HG03139 (cell line): ENCODE results near the gene RNF141.

Experiments
- ATAC-seq: cut with Tn5 transposase; IDR thresholded peaks from one replicate; pipeline ENCODE4 v1.9.1; 2021; ENCODE audit not compliant: unreplicated experiment

Gene RNF141

GRCh38 chr11:10524471-10524870 is 16.5 kb downstream of the RNF141 start:
- no peak for ATAC-seq

- ATAC-seq: no peak
These were observed 18.1 kb downstream of the RNF141 start for GRCh38 chr11:10522921-10523320.

GRCh38 chr11:10522276-10522675 is 18.7 kb downstream of the RNF141 start:
- ATAC-seq: no peak

DNA sequence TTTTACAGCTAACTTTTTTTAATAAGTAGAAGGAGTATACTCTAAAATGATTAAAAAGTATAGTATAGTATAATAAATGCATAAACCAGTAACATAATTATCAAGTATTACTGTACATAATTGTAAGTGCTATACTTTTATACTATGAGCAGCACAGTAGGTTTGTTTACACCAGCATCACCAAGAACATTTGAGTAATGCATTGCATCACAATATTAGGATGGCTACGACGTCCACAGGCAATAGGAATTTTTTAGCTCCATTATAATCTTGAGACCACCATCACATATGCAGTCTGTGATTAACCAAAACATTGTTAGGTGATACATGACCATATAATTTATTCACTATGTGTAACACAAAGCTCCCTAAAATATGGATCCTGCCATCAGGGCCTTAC is 20.4 kb downstream of the RNF141 start:
- ATAC-seq: no peak

DNA sequence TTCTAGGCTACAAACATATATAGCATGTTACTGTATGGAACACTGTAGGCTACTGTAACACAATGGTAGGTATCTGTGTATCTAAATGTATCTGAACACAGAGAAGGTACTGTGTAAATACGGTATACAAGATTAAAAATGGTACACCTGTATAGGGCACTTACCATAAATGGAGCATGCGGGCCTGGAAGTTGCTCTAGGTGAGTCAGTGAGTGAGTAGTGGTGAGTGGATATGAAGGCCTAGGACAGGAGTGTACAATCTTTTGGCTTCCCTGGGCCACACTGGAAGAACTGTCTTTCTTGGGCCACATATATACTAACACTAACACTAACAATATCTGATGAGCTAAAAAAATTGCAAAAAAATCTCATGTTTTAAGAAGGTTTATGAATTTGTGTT is 21.4 kb downstream of the RNF141 start:
- ATAC-seq: no peak

DNA sequence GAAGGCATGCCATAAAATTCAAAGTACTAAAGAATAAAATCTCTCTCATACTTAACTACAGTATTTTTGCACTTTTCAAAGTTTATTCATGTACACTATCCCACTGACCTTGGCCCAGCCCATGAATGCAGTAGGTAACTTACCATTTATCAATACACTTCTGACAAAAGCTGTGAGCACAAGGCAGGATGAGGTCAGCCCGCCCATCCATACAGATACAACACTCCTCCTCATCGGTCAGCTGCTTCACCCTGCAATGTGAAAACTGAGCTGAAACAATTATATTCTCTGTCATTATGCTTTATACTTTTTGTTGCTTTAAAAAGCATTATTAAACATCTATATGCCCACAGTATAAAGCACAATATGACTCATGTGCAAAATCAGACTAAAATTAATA is 22.1 kb downstream of the RNF141 start:
- ATAC-seq: no peak

- no peak for ATAC-seq
These were observed 22.9 kb downstream of the RNF141 start for GRCh38 chr11:10518123-10518522.

GRCh38 chr11:10515418-10515817 is 25.6 kb downstream of the RNF141 start:
- no peak for ATAC-seq

DNA sequence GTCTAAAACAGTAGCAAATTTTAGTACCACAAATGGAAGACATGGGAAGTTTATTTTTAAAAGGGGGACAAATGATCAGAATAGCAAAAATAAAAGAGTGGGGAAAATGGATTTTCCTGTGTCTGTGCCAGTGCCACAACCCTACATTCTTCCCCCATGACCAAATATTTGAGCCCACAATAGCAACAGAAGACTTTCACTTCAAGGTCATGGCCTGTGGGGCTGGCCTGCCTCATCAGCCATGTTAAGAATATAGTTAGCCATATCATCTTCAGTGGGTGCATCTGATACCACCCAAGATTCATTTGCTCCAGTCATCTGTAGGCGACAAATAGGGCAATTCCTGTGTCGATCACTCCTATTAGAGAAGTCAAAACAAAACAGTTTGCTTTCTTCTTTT is 26.3 kb downstream of the RNF141 start:
- no peak for ATAC-seq

DNA sequence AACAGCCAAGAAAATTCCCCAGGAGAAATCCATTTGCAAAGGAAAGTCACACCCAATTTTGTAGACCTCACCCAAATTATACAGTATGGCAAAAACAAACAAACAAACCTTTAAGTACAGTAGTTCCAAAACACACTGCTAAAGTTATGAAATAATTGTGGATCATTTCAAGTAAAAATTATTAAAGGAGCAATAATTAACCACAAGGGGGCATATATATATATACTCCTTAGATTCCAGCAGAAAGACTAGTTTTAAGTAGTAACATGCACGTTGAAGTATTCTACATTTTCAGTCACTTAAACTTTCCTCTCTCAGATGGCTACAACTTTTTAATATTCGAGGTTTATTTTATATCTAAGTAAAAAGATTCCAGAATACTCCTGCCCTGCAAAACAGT is 26.8 kb downstream of the RNF141 start:
- no peak for ATAC-seq

DNA sequence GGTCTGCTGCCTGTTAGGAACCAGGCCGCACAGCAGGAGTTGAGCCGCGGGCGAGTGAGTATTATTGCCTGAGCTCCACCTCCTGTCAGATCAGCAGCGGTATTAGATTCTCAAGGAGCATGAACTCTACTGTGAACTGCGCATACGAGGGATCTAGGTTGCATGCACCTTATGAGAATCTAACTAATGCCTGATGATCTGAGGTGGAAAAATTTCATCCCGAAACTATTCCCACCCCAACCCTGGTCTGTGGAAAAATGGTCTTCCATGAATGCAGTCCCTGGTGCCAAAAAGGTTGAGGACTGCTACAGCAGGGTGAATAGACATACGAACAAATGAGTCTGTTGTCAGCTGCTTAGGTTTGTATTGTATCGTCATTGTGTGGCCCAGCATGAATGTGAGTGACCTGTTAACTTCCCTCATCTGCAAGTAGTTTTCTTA is 29.8 kb downstream of the RNF141 start:
- ATAC-seq: no peak

- no peak for ATAC-seq
These were observed 35.0 kb downstream of the RNF141 start for GRCh38 chr11:10506008-10506370.

DNA sequence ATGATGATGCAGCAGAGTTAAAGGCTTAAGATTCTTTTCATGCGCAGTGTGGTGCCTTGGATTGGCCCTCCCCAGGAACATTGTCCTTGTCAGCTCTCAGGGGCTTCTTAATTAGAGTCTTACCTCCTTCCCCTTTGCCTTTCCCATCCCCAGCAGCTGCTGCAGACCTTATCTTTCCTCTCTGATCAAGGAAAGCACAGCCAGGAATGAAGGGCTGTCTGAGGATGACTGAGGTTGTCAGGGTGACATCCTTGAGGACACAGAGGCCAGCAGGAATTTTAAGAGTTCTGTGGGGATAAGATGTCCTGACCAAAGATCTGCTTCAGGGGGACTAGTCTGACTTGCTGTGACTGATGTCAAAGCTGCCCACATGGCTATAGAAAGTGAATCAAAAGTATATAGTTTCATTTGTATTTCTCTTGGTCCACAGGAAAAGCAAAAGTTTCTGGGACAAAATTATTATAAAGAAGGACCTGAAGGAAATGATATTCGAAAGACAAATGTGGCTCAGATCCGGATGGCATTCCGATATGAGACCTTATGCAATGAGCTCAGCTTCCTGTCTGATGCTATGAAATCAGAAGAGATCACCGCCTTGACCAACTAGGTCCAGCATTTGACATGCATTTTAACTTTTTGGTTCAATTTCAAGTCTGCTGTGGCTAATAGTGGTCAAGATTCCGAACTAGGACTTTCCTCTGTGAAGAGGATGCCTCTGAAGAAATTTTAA is 35.5 kb downstream of the RNF141 start:
- ATAC-seq: no peak

- ATAC-seq: no peak
These were observed 36.5 kb downstream of the RNF141 start for GRCh38 chr11:10504490-10504889.

GRCh38 chr11:10503777-10504480 is 37.1 kb downstream of the RNF141 start:
- ATAC-seq: no peak

DNA sequence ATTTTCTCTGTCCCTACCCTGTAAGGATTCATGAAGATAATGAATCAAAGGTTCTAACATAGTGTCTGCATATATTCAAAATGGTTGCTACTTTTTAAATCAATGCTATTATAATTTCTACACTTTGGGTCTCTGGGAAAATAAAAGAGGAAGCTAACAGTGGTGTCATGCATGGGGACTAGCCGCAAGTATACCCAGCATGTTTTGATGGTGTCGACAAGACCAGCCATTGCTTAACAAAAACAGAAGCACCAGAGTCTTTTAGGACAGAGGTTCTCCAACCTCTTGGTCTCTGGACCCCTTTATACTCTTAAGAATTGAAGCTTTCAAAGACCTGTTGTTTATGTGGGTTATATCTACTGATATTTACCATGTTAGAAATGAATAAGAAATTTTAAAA is 37.8 kb downstream of the RNF141 start:
- ATAC-seq: no peak

DNA sequence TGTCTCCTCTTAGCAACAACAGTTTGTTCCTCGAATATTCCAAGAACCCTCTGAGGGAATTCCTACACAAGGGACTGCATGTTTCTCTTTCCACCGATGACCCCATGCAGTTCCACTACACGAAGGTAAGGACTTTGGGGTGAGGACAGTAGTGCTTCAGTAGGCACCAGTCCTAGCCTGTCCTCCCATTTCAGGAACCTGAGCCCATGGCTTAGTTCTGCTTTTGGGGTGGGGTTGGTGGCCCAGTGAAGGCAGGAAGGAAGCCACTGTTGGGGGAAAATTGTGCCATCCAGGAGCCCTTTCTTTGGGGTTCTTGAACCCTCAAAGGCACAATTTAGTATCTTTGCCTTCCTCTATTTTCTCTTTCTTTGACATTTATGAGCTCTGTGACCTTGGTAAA is 38.2 kb downstream of the RNF141 start:
- ATAC-seq: no peak

GRCh38 chr11:10502065-10502680 is 38.8 kb downstream of the RNF141 start:
- no peak for ATAC-seq

DNA sequence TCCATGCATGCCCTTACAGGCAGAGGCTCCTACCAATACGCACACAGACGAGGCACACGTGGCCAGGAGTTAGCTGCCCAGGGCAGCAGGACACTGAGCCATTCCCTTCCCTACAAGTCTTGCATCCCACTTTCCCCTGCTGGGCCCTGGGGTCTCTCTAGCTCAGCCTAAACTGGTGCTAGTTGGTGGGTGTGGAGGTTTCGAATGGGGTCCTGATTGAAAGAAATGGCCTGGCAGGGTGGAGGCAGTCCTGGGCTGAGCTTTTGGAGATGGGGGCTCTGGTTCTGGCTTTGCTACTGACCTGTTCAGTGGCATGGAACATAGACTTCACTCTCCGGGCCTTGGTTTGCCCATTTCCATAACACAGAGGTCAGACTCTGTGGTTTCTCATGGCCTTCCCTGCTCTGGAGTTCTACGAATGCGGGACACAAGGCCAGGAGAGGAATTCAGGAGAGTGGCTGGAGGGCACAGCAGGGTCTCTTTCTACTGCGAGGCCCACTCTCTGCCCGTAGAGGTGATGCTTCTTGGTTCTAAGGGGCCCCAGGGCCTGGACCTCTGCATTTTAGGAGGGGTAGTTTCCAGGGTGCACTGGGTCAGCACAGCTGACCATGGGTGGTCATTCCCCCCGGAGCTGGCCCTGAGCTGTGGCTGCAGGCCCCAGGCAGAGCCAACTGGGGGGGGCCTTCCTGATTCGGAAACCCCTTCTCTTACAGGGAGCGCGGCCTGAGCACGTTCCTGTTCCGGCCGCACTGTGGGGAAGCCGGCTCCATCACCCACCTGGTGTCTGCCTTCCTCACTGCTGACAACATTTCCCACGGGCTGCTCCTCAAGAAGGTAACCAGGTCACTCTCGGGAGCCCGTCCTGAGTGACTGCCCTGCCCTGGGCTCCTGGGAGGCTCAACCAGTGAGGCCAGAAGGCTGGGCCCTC is 40.0 kb downstream of the RNF141 start:
- no peak for ATAC-seq

DNA sequence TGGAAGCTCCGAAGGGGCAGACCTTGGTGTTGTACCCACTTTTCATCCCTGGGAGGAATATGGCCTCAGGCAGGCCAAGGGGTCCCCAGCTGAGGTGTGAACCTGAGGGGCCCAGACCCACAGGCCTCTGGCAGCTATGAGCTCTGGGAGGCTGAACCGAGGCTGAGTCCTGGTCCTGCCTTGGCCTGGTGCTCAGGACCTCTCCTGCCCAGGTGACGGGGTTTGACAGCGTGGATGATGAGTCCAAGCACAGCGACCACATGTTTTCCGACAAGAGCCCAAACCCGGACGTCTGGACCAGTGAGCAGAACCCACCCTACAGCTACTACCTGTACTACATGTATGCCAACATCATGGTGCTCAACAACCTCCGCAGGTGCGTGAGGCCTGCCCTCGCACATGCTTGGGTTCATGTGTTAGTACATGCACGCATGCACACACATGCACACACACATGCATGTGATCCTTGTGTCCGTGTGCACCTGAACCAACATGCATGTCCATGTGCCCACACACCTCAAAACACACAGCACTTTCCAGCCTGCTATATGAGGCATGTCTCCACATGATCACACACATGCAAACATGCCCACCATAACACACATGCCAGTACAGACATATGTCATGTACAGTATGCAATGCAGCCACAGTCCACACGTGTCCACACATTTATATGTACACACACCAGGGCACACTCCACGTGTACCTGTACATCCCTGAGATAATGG is 40.9 kb downstream of the RNF141 start:
- no peak for ATAC-seq

GRCh38 chr11:10499452-10499851 is 41.5 kb downstream of the RNF141 start:
- no peak for ATAC-seq
